ENCODE results near the gene AGRN.

AGRN gene

DNA sequence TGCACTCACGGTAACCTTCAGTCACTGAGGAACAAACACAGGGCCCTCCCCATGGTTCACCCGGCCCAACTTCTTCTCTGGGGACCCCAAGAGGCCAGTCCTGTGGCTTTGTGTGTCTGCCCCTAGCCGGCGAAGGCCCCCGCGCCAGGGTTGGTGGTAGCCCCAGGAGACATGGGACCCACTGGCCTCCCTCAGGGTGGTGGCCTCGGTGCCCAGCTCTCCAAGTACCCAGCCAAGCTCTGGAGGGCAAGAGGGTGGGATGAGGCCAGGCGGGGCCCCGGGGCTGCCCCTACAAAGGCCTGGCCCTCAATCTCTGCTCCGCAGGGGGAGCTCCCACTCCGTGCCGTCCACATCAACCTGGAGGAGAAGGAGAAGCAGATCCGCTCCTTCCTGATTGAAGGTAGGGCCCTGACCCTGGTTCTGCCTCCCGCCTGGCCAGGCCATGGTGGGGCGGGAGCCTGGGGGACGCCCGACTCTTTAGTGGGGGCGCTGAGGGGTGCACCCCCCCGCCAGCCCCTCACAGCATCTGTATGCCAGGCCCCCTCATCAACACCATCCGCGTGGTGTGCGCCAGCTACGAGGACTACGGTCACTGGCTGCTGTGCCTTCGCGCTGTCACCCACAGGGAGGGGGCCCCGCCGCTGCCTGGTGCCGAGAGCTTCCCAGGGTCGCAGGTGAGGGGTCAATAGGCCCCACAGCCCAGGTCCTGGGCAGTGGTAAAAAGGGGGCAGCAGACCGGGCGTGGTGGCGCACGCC, 48.0 kb upstream of the AGRN start:
- Histone ChIP-seq H3K4me1 (ENCODE audit: low read depth, poor library complexity, severe bottlenecking) (peaks cover 21% of the 10 kb centered on the region), H3K36me3 (ENCODE audit: insufficient read depth) (no peaks in the 10 kb centered on the region), H3K9ac (no peak overlapping the region), H2AFZ (ENCODE audit: low read depth) (no peak overlapping the region), H3K79me2 (ENCODE audit: insufficient read depth, low read depth) (no peaks in the 10 kb centered on the region), H3K27ac (no peak overlapping the region), H3K4me2 (no peak overlapping the region), H3K4me3 (IDR thresholded peaks at IDR 0.05; ENCODE audit: insufficient read depth, low read depth, low read length) (no peak overlapping the region), H4K20me1 (ENCODE audit: insufficient read depth) (no peaks in the 10 kb centered on the region), H3K27me3 (ENCODE audit: insufficient read depth, low read depth) (peaks cover 19% of the 10 kb centered on the region; the same call in 1 of the 2 replicates)
- TF ChIP-seq, protein P1, sequence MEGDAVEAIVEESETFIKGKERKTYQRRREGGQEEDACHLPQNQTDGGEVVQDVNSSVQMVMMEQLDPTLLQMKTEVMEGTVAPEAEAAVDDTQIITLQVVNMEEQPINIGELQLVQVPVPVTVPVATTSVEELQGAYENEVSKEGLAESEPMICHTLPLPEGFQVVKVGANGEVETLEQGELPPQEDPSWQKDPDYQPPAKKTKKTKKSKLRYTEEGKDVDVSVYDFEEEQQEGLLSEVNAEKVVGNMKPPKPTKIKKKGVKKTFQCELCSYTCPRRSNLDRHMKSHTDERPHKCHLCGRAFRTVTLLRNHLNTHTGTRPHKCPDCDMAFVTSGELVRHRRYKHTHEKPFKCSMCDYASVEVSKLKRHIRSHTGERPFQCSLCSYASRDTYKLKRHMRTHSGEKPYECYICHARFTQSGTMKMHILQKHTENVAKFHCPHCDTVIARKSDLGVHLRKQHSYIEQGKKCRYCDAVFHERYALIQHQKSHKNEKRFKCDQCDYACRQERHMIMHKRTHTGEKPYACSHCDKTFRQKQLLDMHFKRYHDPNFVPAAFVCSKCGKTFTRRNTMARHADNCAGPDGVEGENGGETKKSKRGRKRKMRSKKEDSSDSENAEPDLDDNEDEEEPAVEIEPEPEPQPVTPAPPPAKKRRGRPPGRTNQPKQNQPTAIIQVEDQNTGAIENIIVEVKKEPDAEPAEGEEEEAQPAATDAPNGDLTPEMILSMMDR (conservative IDR thresholded peaks at IDR 0.05; ENCODE audit: low read depth, low read length), result no peak

DNA sequence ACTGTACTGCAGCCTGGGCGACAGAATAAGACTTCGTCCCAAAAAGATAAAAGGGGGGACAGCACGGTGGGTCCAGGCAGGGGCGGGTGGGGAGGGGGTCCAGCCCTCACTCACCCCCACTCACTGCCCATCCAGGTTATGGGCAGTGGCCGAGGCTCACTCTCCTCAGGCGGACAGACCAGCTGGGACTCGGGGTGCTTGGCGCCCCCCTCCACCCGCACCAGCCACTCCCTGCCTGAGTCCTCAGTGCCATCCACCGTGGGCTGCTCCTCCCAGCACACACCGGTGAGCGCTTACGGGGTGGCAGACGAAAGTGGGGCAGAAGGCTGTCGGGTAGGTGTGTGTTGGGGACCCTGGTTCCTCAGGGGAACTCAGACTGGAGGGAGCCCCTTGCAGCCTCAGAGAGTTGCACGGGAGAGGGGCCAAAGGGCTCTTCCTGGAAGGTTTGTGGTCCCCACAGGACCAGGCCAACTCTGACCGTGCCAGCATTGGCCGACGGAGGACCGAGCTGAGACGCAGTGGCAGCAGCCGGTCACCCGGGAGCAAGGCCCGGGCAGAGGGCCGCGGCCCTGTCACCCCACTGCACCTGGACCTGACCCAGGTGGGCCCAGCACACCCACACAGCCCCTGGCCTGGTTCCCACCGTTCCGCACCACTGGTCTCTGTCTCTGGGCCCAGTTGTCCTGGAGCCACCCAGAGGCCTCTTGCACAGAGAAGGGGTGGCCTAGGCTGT, 47.0 kb upstream of the AGRN start:
- no peaks in the 10 kb centered on the region for H4K20me1 ChIP-seq (ENCODE audit: insufficient read depth)
- H3K4me1 ChIP-seq (ENCODE audit: low read depth, poor library complexity, severe bottlenecking), result peaks cover 13% of the 10 kb centered on the region
- TF ChIP-seq, protein P1 (conservative IDR thresholded peaks at IDR 0.05; ENCODE audit: low read depth, low read length), result no peak
- no peak overlapping the region for H3K27ac ChIP-seq
- H3K4me2 ChIP-seq, result no peak overlapping the region
- no peak overlapping the region for H3K4me3 ChIP-seq (IDR thresholded peaks at IDR 0.05; ENCODE audit: insufficient read depth, low read depth, low read length)
- no peaks in the 10 kb centered on the region for H3K36me3 ChIP-seq (ENCODE audit: insufficient read depth)
- H3K79me2 ChIP-seq (ENCODE audit: insufficient read depth, low read depth), result no peaks in the 10 kb centered on the region
- no peak overlapping the region for H2AFZ ChIP-seq (ENCODE audit: low read depth)
- H3K9ac ChIP-seq, result no peak overlapping the region
- peaks cover 19% of the 10 kb centered on the region; the same call in 1 of the 2 replicates for H3K27me3 ChIP-seq (ENCODE audit: insufficient read depth, low read depth)

DNA sequence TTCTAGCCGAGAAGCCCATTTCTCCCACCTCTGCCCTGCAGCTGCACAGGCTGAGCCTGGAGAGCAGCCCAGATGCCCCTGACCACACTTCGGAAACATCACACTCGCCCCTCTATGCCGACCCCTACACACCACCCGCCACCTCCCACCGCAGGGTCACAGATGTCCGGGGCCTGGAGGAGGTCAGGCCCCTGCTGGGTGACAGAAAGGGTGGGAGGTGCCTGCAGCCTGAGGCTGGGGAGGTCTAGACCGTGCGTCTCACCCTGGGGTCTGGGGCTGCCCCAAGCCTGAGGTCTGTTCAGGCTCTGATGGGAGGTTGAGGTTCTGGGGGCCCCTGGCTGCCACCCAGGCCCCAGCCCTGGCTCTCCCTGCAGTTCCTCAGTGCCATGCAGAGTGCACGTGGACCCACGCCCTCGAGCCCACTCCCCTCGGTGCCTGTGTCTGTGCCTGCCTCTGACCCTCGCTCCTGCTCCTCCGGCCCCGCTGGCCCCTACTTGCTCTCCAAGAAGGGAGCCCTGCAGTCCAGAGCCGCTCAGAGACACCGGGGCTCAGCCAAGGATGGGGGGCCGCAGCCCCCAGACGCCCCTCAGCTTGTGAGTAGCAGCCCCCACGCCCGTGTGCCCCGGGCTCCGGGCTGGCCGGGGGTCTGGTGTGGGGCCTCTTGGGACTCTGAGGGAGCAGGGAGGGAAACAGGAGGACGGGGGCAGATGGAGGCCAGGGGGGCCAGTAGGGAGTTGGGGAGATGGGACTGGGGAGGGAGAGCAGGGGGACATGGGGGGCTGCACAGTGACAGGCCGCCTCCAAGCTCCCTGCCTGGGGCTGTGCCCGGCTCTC, 46.2 kb upstream of the AGRN start:
- H3K79me2 ChIP-seq (ENCODE audit: insufficient read depth, low read depth), result no peaks in the 10 kb centered on the region
- H3K36me3 ChIP-seq (ENCODE audit: insufficient read depth), result no peaks in the 10 kb centered on the region
- no peak overlapping the region for H3K9ac ChIP-seq
- no peaks in the 10 kb centered on the region for H4K20me1 ChIP-seq (ENCODE audit: insufficient read depth)
- TF ChIP-seq, protein P1 (conservative IDR thresholded peaks at IDR 0.05; ENCODE audit: low read depth, low read length), result no peak
- H2AFZ ChIP-seq (ENCODE audit: low read depth), result no peak overlapping the region
- peaks cover 26% of the 10 kb centered on the region for H3K27me3 ChIP-seq (ENCODE audit: insufficient read depth, low read depth)
- H3K4me2 ChIP-seq, result no peak overlapping the region
- peaks cover 13% of the 10 kb centered on the region for H3K4me1 ChIP-seq (ENCODE audit: low read depth, poor library complexity, severe bottlenecking)
- H3K4me3 ChIP-seq (IDR thresholded peaks at IDR 0.05; ENCODE audit: insufficient read depth, low read depth, low read length), result no peak overlapping the region
- no peak overlapping the region for H3K27ac ChIP-seq

DNA sequence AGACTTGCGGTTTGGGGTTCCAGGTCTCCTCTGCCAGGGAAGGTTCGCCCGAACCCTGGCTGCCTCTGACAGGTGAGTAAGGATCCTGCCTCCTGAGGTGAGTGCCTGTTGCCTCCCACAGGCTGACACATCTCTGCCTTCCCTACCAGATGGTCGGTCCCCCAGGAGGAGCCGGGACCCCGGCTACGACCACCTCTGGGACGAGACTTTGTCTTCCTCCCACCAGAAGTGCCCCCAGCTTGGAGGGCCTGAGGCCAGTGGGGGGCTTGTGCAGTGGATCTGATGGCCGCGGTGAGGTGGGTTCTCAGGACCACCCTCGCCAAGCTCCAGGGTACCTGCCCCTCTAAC, 45.7 kb upstream of the AGRN start:
- Histone ChIP-seq H2AFZ (ENCODE audit: low read depth) (no peak overlapping the region), H3K27ac (no peak overlapping the region), H3K9ac (no peak overlapping the region), H3K79me2 (ENCODE audit: insufficient read depth, low read depth) (no peaks in the 10 kb centered on the region), H3K36me3 (ENCODE audit: insufficient read depth) (no peaks in the 10 kb centered on the region), H3K4me2 (no peak overlapping the region), H4K20me1 (ENCODE audit: insufficient read depth) (no peaks in the 10 kb centered on the region), H3K4me1 (ENCODE audit: low read depth, poor library complexity, severe bottlenecking) (peaks cover 13% of the 10 kb centered on the region), H3K27me3 (ENCODE audit: insufficient read depth, low read depth) (peaks cover 32% of the 10 kb centered on the region), H3K4me3 (IDR thresholded peaks at IDR 0.05; ENCODE audit: insufficient read depth, low read depth, low read length) (no peak overlapping the region)
- TF ChIP-seq, protein P1 (conservative IDR thresholded peaks at IDR 0.05; ENCODE audit: low read depth, low read length), result no peak
